Neural progenitor cell (in vitro differentiated cells): Measurements from ENCODE around the gene ATP10A. TPM values are rescaled to one million over a fixed set of nuclear protein-coding genes. Genes with fewer than 3 reads are reported as not detected.

Experiments
- DNase-seq: peaks from one replicate; pipeline ENCODE4 v3.0.0-alpha.2; 2016; ENCODE audit warnings: low spot score
- H2AFZ ChIP-seq: fragments of 200-600 bp; sonication (generic); replicated peaks from 2 replicates; pipeline ENCODE4 v1.6.1; 2016; ENCODE audit warnings: antibody characterized with exemption
- H3F3A ChIP-seq: fragments of 200-600 bp; sonication (generic); 2 replicates; pipeline ENCODE4 v1.6.1; 2016; ENCODE audit warnings: antibody characterized with exemption, low read depth
- H3K27ac ChIP-seq: fragments of 200-600 bp; sonication (generic); 2 replicates; pipeline ENCODE4 v1.5.1; 2016; ENCODE audit warnings: mild to moderate bottlenecking
- H3K27me3 ChIP-seq: fragments of 200-600 bp; sonication (generic); 2 replicates; pipeline ENCODE4 v1.6.1; 2016; ENCODE audit warnings: mild to moderate bottlenecking, moderate library complexity
- H3K36me3 ChIP-seq: fragments of 200-600 bp; sonication (generic); 2 replicates; pipeline ENCODE4 v1.5.1; 2016
- H3K4me1 ChIP-seq: fragments of 200-600 bp; sonication (generic); 2 replicates; pipeline ENCODE4 v1.6.1; 2016; ENCODE audit warnings: mixed run types
- H3K4me2 ChIP-seq: fragments of 200-600 bp; sonication (generic); 2 replicates; pipeline ENCODE4 v1.6.1; 2016
- H3K4me3 ChIP-seq: fragments of 200-600 bp; sonication (generic); 2 replicates; pipeline ENCODE4 v1.5.1; 2016
- H3K79me2 ChIP-seq: fragments of 200-600 bp; sonication (generic); 2 replicates; pipeline ENCODE4 v1.6.1; 2016; ENCODE audit warnings: low read depth
- H3K9ac ChIP-seq: fragments of 200-600 bp; sonication (generic); 2 replicates; pipeline ENCODE4 v1.6.1; 2016
- H3K9me3 ChIP-seq: fragments of 200-600 bp; sonication (generic); 2 replicates; pipeline ENCODE4 v1.5.1; 2016; ENCODE audit warnings: low read depth
- H4K20me1 ChIP-seq: fragments of 200-600 bp; sonication (generic); 2 replicates; pipeline ENCODE4 v1.6.1; 2016; ENCODE audit warnings: low read depth
- H3K27ac Mint-ChIP-seq: 3 replicates; pipeline ENCODE4 v1.8.0; 2021; ENCODE audit warnings: mixed read lengths
- H3K27me3 Mint-ChIP-seq: 2 replicates; pipeline ENCODE4 v1.8.0; 2022; ENCODE audit warnings: low read depth, mild to moderate bottlenecking, inconsistent platforms, moderate library complexity, mixed read lengths; ENCODE audit not compliant: insufficient read depth
- H3K36me3 Mint-ChIP-seq: 3 replicates; pipeline ENCODE4 v1.8.0; 2021; ENCODE audit warnings: mixed read lengths
- H3K4me1 Mint-ChIP-seq: 3 replicates; pipeline ENCODE4 v1.8.0; 2021; ENCODE audit warnings: mixed read lengths
- H3K4me3 Mint-ChIP-seq: 3 replicates; pipeline ENCODE4 v1.8.0; 2021; ENCODE audit warnings: mild to moderate bottlenecking, moderate library complexity, mixed read lengths
- H3K9me3 Mint-ChIP-seq: 3 replicates; pipeline ENCODE4 v1.8.0; 2020; ENCODE audit warnings: mixed read lengths
- EZH2 ChIP-seq: fragments of 200-600 bp; sonication (generic); IDR thresholded peaks from 2 replicates; pipeline ENCODE4 v1.6.1; 2017; ENCODE audit warnings: antibody characterized with exemption, mild to moderate bottlenecking, moderate library complexity
- EZH2phosphoT487 ChIP-seq: fragments of 200-600 bp; sonication (generic); IDR thresholded peaks from 2 replicates; pipeline ENCODE4 v1.6.1; 2017; ENCODE audit warnings: antibody characterized with exemption
- total RNA-seq: library from RNA; depleted of rRNA; stranded (reverse); fragments of >200 nt; gene quantifications from 2 replicates; pipeline ENCODE4 v1.2.3, GENCODE V29; 2015; ENCODE audit warnings: low replicate concordance
- TF ChIP-seq, protein P1 (sequence below): fragments of 200-600 bp; sonication (generic); IDR thresholded peaks from 2 replicates; pipeline ENCODE4 v1.5.1; 2017; ENCODE audit warnings: antibody characterized with exemption, mild to moderate bottlenecking

Gene ATP10A
- total RNA-seq, 1 donor from 2014 or later = 0.32 TPM

DNA sequence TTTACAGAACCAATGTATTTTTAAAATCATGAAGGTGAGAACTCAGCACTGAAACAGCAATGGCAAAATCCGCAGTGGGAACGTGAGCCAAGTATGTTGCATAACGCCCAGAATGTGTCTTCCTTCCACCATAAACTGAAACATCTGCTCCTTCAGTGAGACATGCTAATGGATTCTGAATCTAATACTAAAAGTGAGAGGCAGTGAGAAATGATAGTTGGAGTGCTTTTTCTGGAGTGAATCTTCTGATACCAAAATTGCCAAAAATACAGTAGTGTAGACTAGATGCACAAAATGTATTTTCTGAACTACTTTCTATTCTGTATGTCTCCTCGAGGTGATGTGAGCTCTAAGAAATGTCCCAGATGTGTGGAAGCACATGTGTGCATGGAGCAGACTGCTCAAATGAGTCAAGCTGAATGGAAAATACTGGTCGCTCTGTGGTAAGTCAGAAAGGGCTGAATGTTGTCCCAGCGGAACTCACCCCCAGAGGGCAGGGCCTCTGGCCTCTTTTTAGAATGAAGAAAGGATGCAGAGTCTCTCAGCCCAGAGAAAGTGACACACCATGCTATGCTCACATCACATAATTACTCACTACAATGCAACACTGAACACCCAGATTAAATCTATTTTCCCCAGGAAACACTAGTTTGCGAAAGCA lies 73.0 kb downstream of the ATP10A start:
- H3K4me1 ChIP-seq = no peaks in the 10 kb centered on the region
- H3F3A ChIP-seq = no peaks in the 10 kb centered on the region
- no peak for DNase-seq
- no peaks in the 10 kb centered on the region for H3K9me3 ChIP-seq
- Mint-ChIP-seq H3K36me3 (no peaks in the 10 kb centered on the region), H3K27ac (peak overlapping the region; percentile 24), H3K4me3 (no peak overlapping the region), H3K4me1 (peaks cover 29% of the 10 kb centered on the region), H3K9me3 (no peaks in the 10 kb centered on the region), H3K27me3 (peaks cover 3% of the 10 kb centered on the region)
- TF ChIP-seq, protein P1, sequence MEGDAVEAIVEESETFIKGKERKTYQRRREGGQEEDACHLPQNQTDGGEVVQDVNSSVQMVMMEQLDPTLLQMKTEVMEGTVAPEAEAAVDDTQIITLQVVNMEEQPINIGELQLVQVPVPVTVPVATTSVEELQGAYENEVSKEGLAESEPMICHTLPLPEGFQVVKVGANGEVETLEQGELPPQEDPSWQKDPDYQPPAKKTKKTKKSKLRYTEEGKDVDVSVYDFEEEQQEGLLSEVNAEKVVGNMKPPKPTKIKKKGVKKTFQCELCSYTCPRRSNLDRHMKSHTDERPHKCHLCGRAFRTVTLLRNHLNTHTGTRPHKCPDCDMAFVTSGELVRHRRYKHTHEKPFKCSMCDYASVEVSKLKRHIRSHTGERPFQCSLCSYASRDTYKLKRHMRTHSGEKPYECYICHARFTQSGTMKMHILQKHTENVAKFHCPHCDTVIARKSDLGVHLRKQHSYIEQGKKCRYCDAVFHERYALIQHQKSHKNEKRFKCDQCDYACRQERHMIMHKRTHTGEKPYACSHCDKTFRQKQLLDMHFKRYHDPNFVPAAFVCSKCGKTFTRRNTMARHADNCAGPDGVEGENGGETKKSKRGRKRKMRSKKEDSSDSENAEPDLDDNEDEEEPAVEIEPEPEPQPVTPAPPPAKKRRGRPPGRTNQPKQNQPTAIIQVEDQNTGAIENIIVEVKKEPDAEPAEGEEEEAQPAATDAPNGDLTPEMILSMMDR = no peak
- no peak for TF ChIP-seq EZH2
- TF ChIP-seq EZH2phosphoT487 = no peak
- H2AFZ ChIP-seq = no peak overlapping the region
- no peaks in the 10 kb centered on the region for H3K36me3 ChIP-seq
- H3K9ac ChIP-seq = no peak overlapping the region
- H4K20me1 ChIP-seq = no peaks in the 10 kb centered on the region
- no peak overlapping the region for H3K27ac ChIP-seq
- H3K27me3 ChIP-seq = no peaks in the 10 kb centered on the region
- H3K4me3 ChIP-seq = no peak overlapping the region
- no peak overlapping the region for H3K4me2 ChIP-seq
- no peaks in the 10 kb centered on the region for H3K79me2 ChIP-seq

DNA sequence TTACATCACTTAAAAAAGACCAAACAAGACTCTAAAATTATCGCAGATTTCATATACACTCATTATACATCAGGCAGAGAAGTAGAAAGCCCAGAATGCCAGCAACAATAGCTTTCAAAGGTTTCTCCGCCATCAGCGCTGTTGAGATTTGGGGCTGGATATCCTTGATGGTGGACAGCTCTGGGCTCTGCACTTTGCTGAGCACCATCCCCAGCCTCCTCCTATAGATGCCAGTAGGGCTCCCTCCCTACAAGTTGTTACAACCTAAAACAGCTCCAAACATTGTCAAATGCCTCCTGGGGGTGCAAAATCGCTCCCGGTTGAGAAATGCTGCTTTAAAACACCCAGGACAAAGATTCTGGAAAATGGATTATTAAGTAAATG lies 73.5 kb downstream of the ATP10A start:
- H3K36me3 Mint-ChIP-seq = no peaks in the 10 kb centered on the region

GRCh38 chr15:25789211-25789610 lies 73.9 kb downstream of the ATP10A start:
- no peak for DNase-seq
- no peaks in the 10 kb centered on the region for H3K9me3 Mint-ChIP-seq
- H3K4me1 ChIP-seq = no peaks in the 10 kb centered on the region
- no peak overlapping the region for H2AFZ ChIP-seq
- H3K9me3 ChIP-seq = no peaks in the 10 kb centered on the region
- no peaks in the 10 kb centered on the region for H3K36me3 Mint-ChIP-seq
- TF ChIP-seq, protein P1 = no peak
- TF ChIP-seq EZH2 = no peak
- TF ChIP-seq EZH2phosphoT487 = no peak
- peaks cover 27% of the 10 kb centered on the region for H3K4me1 Mint-ChIP-seq
- no peak overlapping the region for H3K4me3 Mint-ChIP-seq
- H3K79me2 ChIP-seq = no peaks in the 10 kb centered on the region
- H3K36me3 ChIP-seq = no peaks in the 10 kb centered on the region
- no peak overlapping the region for H3K27ac ChIP-seq
- no peaks in the 10 kb centered on the region for H4K20me1 ChIP-seq
- peaks cover 3% of the 10 kb centered on the region for H3K27me3 Mint-ChIP-seq
- H3K27ac Mint-ChIP-seq = no peak overlapping the region
- H3K4me3 ChIP-seq = no peak overlapping the region
- H3F3A ChIP-seq = no peaks in the 10 kb centered on the region
- H3K27me3 ChIP-seq = no peaks in the 10 kb centered on the region
- no peak overlapping the region for H3K4me2 ChIP-seq
- H3K9ac ChIP-seq = no peak overlapping the region

More for the DNA sequence above, 73.5 kb downstream of the ATP10A start:
- H4K20me1 ChIP-seq = no peaks in the 10 kb centered on the region
- no peaks in the 10 kb centered on the region for H3K4me1 ChIP-seq
- no peaks in the 10 kb centered on the region for H3K9me3 ChIP-seq
- no peaks in the 10 kb centered on the region for H3F3A ChIP-seq
- H3K27ac ChIP-seq = no peak overlapping the region
- H3K4me1 Mint-ChIP-seq = peaks cover 28% of the 10 kb centered on the region
- no peak overlapping the region for H3K4me3 Mint-ChIP-seq
- H3K79me2 ChIP-seq = no peaks in the 10 kb centered on the region
- DNase-seq = no peak
- peaks cover 3% of the 10 kb centered on the region for H3K27me3 Mint-ChIP-seq
- no peaks in the 10 kb centered on the region for H3K9me3 Mint-ChIP-seq
- no peaks in the 10 kb centered on the region for H3K27me3 ChIP-seq
- H3K9ac ChIP-seq = no peak overlapping the region
- no peak overlapping the region for H3K27ac Mint-ChIP-seq
- no peaks in the 10 kb centered on the region for H3K36me3 ChIP-seq
- TF ChIP-seq, protein P1 = no peak
- no peak for TF ChIP-seq EZH2
- TF ChIP-seq EZH2phosphoT487 = no peak
- no peak overlapping the region for H3K4me2 ChIP-seq
- H2AFZ ChIP-seq = no peak overlapping the region
- H3K4me3 ChIP-seq = no peak overlapping the region
